Chondrocyte (in vitro differentiated cells): ENCODE measurements around the gene ENKUR. TPM values are rescaled to one million over a fixed set of nuclear protein-coding genes. Genes with fewer than 3 reads are reported as not detected.

Source experiments
- DNase-seq: peaks from one replicate; pipeline ENCODE4 v3.0.0; 2021; ENCODE audit warnings: mixed read lengths, low spot score
- H3K27ac Mint-ChIP-seq: one replicate; pipeline ENCODE4 v1.8.0; 2021; ENCODE audit warnings: mild to moderate bottlenecking, moderate library complexity, mixed read lengths; ENCODE audit not compliant: unreplicated experiment
- H3K27me3 Mint-ChIP-seq: 2 replicates; pipeline ENCODE4 v1.8.0; 2021; ENCODE audit warnings: low read depth, mixed read lengths
- H3K36me3 Mint-ChIP-seq: 2 replicates; pipeline ENCODE4 v1.8.0; 2021; ENCODE audit warnings: low read depth, mixed read lengths
- H3K4me1 Mint-ChIP-seq: 2 replicates; pipeline ENCODE4 v1.8.0; 2021; ENCODE audit warnings: low read depth, mild to moderate bottlenecking, mixed read lengths
- H3K4me3 Mint-ChIP-seq: one replicate; pipeline ENCODE4 v1.8.0; 2021; ENCODE audit warnings: mild to moderate bottlenecking, moderate library complexity, mixed read lengths; ENCODE audit not compliant: unreplicated experiment
- H3K9me3 Mint-ChIP-seq: 2 replicates; pipeline ENCODE4 v1.8.0; 2021; ENCODE audit warnings: low read depth, mixed read lengths
- total RNA-seq: library from RNA; stranded (reverse); gene quantifications from 3 replicates; pipeline ENCODE4 v1.2.1, GENCODE V29; 2021
- TF ChIP-seq, protein P1 (sequence below): fragments of 200-600 bp; sonication (generic); IDR thresholded peaks from 2 replicates; pipeline ENCODE4 v1.5.0; 2021; ENCODE audit warnings: antibody characterized with exemption, mild to moderate bottlenecking, moderate library complexity

Gene ENKUR
- total RNA-seq, 1 donor from 2014 or later, result 0.45 TPM

GRCh38 chr10:24982319-24983112 lies 33.4 kb downstream of the ENKUR start:
- Mint-ChIP-seq H3K36me3 (no peaks in the 10 kb centered on the region), H3K4me3 (no peak overlapping the region), H3K27me3 (no peaks in the 10 kb centered on the region)

DNA sequence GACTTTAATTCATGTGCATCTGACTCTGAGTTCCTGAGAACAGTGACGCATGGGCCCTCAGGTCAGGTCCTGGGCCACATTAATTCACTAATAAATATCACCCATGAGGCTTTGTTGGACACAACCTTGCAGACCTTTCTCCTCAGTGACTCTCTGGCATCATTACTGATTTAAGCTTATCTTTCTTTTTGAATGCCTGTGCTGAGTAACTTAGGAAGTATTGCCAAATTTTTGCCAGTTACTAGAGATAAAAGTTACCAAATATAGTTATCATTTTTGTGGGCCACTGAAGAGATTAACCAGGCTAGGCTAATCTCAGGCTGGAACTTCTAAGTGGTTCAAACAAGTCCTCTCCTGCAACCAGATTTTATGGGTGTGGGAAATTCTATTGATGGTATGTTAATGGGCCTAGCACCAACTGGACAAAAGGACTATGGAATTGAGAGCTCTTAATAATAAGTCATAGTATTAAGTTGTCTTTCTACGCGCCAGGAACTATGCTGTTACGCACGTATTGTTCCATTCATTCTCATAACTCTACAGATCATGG lies 34.7 kb downstream of the ENKUR start:
- no peak for DNase-seq
- no peaks in the 10 kb centered on the region for H3K36me3 Mint-ChIP-seq
- TF ChIP-seq, protein P1, sequence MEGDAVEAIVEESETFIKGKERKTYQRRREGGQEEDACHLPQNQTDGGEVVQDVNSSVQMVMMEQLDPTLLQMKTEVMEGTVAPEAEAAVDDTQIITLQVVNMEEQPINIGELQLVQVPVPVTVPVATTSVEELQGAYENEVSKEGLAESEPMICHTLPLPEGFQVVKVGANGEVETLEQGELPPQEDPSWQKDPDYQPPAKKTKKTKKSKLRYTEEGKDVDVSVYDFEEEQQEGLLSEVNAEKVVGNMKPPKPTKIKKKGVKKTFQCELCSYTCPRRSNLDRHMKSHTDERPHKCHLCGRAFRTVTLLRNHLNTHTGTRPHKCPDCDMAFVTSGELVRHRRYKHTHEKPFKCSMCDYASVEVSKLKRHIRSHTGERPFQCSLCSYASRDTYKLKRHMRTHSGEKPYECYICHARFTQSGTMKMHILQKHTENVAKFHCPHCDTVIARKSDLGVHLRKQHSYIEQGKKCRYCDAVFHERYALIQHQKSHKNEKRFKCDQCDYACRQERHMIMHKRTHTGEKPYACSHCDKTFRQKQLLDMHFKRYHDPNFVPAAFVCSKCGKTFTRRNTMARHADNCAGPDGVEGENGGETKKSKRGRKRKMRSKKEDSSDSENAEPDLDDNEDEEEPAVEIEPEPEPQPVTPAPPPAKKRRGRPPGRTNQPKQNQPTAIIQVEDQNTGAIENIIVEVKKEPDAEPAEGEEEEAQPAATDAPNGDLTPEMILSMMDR, result no peak

More at GRCh38 chr10:24982319-24983112, 33.4 kb downstream of the ENKUR start:
- DNase-seq, result no peak
- Mint-ChIP-seq H3K4me1 (peaks cover 5% of the 10 kb centered on the region), H3K9me3 (no peaks in the 10 kb centered on the region), H3K27ac (no peak overlapping the region)
- TF ChIP-seq, protein P1, result no peak

DNA sequence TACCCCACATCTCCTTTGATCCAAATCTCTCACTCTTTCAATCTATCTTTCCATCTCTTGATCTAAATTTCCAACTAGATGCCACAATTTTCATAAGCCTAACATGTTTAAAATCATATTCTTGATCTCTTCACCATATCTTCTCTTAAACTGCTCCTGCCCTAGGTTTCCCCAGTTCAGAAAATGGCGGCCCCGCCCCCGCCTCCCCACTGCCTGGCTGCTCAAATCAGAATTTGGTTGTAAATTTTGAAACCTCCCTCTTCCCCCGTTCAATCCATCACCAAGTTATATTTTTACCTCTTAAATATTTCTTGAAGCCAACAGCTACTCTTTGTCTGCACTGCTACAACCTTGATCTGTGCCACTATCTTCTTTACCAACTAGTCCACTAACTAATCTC lies 36.3 kb downstream of the ENKUR start:
- peaks cover 15% of the 10 kb centered on the region for H3K4me1 Mint-ChIP-seq
- no peak overlapping the region for H3K4me3 Mint-ChIP-seq
- no peaks in the 10 kb centered on the region for H3K9me3 Mint-ChIP-seq
- H3K27me3 Mint-ChIP-seq, result no peaks in the 10 kb centered on the region
- no peaks in the 10 kb centered on the region for H3K36me3 Mint-ChIP-seq
- TF ChIP-seq, protein P1, result no peak
- DNase-seq, result no peak
- no peak overlapping the region for H3K27ac Mint-ChIP-seq

More for the DNA sequence above, 34.7 kb downstream of the ENKUR start:
- H3K9me3 Mint-ChIP-seq, result no peaks in the 10 kb centered on the region
- H3K4me3 Mint-ChIP-seq, result no peak overlapping the region
- H3K27me3 Mint-ChIP-seq, result no peaks in the 10 kb centered on the region
- no peak overlapping the region for H3K27ac Mint-ChIP-seq
- peaks cover 5% of the 10 kb centered on the region for H3K4me1 Mint-ChIP-seq

DNA sequence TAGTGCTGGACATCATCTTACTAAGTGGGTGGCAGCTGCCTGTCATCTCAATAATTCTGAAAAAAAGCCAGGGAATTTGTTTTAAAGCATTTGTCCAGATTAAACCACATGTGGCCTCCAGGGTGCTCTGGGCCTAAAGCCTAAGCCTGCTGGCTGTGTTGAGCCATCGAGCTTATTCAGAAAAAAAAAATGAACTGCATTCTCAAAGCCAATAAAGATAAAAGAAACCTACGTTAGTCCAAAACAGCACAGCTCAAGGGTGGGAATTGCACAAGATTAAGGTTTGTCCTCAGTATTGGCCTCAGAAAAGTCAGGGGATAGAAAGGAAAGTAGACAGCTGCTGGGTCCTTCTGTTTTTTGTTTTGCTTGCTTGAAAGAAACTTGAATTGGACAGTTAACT lies 41.0 kb downstream of the ENKUR start:
- H3K36me3 Mint-ChIP-seq, result no peaks in the 10 kb centered on the region

DNA sequence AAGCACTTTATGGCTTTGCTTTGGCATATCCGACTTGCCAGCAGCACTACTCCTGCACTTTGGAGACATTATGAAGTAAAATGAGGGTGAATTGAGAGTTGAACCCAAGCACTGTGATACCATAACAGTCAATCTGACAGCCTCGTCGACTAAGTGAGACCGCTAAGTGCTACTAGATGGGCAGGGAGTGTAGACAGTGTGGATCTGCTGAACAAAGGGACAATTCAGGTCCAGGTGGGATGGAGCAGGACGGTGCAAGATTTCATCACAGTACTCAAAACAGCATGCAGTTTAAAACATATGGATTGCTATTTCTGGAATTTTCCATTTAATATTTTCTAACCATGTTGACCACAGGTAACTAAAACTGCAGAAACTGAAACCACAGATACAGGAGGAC lies 42.8 kb downstream of the ENKUR start:
- TF ChIP-seq, protein P1, result no peak
- H3K4me1 Mint-ChIP-seq, result peaks cover 21% of the 10 kb centered on the region
- DNase-seq, result no peak
- no peak overlapping the region for H3K27ac Mint-ChIP-seq
- no peaks in the 10 kb centered on the region for H3K9me3 Mint-ChIP-seq
- H3K27me3 Mint-ChIP-seq, result no peaks in the 10 kb centered on the region
- no peak overlapping the region for H3K4me3 Mint-ChIP-seq
- H3K36me3 Mint-ChIP-seq, result no peaks in the 10 kb centered on the region

More for the DNA sequence above, 41.0 kb downstream of the ENKUR start:
- Mint-ChIP-seq H3K27ac (peak overlapping the region; percentile 41), H3K27me3 (no peaks in the 10 kb centered on the region), H3K4me3 (no peak overlapping the region), H3K4me1 (peaks cover 19% of the 10 kb centered on the region), H3K9me3 (no peaks in the 10 kb centered on the region)
- no peak for DNase-seq
- TF ChIP-seq, protein P1, result peak; percentile 39
